Activated T-helper 1 cell treated with Interleukin-2 at 50 U/mL for 16 hours (primary cell): ENCODE measurements around the gene ERRFI1.

ENCODE experiments used
- DNase-seq: peaks from one replicate; pipeline ENCODE4 v3.0.0-alpha.2; 2020; ENCODE audit warnings: low read depth

The ERRFI1 gene

GRCh38 chr1:8018492-8019228 is 7.4 kb downstream of the ERRFI1 start:
- DNase-seq, result no peak

GRCh38 chr1:8017495-8018197 is 8.5 kb downstream of the ERRFI1 start:
- no peak for DNase-seq

- no peak for DNase-seq
Observed at GRCh38 chr1:8016895-8017241, 9.2 kb downstream of the ERRFI1 start.

- no peak for DNase-seq
Observed at GRCh38 chr1:8016210-8016894, 9.8 kb downstream of the ERRFI1 start.

DNA sequence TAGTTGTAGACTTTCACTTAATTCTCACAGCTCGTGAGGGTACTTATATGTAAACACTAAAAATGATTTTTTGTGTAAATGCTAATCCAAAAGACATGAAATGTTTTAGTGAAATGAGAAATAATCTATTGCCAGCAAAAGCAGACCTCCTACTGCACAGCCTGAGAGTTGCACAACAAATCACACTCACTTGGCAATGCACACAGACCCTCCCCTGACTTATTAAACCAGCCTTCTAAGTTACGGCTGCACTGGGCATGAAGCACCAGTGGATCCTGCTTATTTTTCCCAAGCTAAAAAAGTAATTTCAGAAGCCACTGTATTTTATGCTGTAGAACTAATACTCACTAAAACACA is 10.3 kb downstream of the ERRFI1 start:
- DNase-seq, result no peak

DNA sequence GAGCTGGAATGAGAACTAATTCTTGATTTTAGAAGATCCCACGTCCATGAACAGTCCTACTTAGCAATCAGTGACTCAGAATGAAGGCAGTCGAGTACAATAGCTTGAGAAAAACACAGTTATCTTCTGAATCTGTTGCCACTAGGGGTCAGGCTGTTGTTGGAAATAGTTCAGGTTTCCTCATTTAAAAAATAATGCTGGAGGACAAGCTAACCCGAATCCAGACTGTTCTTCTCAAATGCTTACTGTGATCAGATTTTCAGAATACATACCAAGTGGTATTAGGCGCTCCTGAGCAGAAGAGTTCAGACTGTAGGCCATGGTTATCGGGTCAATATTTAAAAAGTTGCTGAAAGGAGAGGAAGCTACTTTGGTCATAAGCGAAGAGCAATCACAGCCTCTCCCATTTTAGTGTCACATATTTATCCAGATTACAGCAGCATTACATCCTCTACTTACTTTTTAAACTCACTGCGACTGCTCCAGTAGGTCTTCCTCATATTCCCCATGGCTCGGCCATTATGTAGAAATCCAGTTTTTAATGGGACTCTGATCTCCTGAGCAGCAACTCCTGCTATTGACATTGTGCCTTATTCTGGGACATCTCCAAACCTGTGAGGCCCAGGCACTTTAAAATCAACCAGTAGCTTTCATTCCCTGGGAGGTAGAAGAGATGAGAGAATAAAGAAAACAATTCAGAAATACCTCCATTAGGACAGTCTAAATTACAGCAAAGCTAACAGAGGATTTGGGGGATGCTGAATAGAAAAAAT is 10.9 kb downstream of the ERRFI1 start:
- no peak for DNase-seq

GRCh38 chr1:8014381-8014988 is 11.6 kb downstream of the ERRFI1 start:
- DNase-seq, result no peak

DNA sequence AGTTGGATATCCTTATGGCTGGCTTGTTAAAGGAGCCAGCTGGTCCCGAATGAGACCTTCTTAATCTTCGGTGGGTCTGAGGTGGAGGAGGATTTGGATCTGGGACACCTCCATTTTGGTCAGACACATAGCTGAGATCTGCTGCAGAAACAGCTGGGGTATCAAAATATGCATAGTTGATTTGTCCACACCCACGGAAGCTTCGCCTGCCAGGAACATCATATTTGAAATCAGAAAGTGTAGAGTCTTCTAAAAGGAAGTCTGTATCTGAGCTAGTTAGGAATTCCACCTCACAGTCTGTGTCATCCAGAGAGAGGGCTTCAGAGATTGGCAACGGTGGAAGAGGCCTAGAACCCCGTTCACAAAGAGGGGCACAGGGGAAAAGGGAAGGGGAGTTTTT is 12.3 kb downstream of the ERRFI1 start:
- DNase-seq, result no peak

DNA sequence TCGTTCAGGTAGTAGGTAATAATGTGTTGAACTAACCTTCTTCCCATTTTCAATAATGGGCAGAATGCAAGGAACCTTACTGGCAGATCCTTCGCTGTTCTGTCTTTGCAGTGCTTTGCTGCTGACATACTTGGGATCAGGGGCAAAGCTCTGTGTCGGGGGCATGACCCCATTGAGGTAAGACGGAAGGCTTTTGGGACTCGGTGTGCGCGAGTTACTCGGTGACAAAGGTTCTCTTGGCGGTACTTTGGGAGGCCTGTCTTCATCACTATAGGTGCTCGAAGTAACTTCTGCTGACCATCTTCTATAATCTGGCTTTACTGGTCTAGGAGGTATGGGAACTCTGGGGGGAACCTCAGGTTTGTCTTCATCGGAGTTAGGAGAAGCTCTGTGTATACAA is 12.7 kb downstream of the ERRFI1 start:
- no peak for DNase-seq

DNA sequence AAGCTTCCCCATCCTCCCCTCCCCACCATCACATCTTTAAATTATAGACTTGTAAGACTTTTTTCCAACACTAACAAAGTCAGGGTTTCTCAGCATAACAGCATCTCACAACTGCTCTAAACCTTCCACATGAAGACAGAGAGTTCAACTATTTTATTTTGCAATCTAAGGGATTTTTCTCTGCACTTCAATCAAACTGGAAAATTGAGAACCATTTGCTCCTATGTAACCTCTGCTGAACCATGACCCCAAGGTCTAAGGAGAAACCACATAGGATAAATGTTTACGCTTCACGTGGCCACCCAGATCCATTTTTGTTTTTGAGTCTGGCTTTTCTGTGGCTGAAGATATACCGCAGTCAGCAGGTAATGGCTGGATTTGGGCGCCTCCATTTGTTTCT is 13.2 kb downstream of the ERRFI1 start:
- DNase-seq, result no peak

- DNase-seq, result no peak
Observed at GRCh38 chr1:8011923-8012858, 13.9 kb downstream of the ERRFI1 start.

DNA sequence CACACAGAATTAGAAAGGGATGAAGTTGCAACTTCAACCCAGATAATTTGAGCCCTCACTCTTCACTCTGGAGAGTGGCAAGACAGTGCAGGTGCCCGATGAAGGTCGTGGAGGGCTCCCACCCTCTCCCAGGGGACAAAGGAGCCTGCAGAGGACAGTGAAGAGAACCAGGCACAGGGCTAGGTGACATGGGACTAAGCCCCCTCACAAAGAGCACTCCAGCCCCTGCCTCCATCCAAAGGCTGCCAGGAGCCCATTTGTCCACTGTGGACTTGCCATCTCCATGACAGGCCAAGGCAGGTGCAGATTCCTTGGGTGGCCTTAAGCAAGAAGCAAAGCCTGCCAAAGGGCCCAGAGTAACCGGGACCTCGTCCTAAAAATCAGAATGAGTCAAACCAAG is 15.1 kb downstream of the ERRFI1 start:
- no peak for DNase-seq

- DNase-seq, result no peak
Observed at GRCh38 chr1:8010080-8010664, 15.9 kb downstream of the ERRFI1 start.

GRCh38 chr1:8009043-8010002 is 16.8 kb downstream of the ERRFI1 start:
- DNase-seq, result no peak

GRCh38 chr1:8006037-8006963 is 19.8 kb downstream of the ERRFI1 start:
- DNase-seq, result no peak

GRCh38 chr1:8004803-8005573 is 21.1 kb downstream of the ERRFI1 start:
- no peak for DNase-seq

- no peak for DNase-seq
Observed at GRCh38 chr1:8004113-8004802, 21.9 kb downstream of the ERRFI1 start.
